GM18507 (cell line): Measurements from ENCODE around the gene OR2T5.
A peak's percentile ranks its signal among the peaks of the same experiment; 100 is the strongest.
"Not testable (repeated sequence)": the region's sequence is repeated elsewhere in the genome, so short reads cannot be mapped to it uniquely, and the experiment has no call there.

Source experiments
- DNase-seq: peaks from one replicate; pipeline ENCODE4 v3.0.0; 2011; ENCODE audit warnings: low read depth; ENCODE audit not compliant: insufficient read length; ENCODE audit errors: extremely low spot score
- FAIRE-seq: peaks from 2 replicates; lab custom pipeline; 2011; peaks lifted over from hg19 to GRCh38; lab: Jason Lieb, UNC

Gene OR2T5, protein sequence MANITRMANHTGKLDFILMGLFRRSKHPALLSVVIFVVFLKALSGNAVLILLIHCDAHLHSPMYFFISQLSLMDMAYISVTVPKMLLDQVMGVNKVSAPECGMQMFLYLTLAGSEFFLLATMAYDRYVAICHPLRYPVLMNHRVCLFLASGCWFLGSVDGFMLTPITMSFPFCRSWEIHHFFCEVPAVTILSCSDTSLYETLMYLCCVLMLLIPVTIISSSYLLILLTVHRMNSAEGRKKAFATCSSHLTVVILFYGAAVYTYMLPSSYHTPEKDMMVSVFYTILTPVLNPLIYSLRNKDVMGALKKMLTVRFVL

DNA sequence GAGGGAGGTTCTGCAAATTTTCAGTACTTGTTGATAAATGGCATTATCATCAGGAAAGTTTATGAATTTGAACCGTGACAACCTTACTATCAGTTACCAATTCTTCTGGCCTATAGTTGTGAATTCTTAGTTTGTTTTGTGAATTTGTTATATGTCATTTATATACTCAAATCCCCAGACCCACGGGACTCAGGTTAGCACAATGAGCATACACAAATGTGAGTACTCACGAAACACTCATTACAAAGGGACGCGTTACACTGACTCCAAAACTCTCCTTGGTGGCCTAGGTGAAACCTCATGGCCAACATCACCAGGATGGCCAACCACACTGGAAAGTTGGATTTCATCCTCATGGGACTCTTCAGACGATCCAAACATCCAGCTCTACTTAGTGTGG, at the start of gene OR2T5:
OR2T5 (plus strand) TSS at position 301 of the 400 bp plus-strand sequence; CDS start at position 301, 0 bp downstream.
- FAIRE-seq, DNase-seq: not testable (repeated sequence)

- not testable (repeated sequence) for DNase-seq
- peak; percentile 38 for FAIRE-seq
These were observed 49.7 kb upstream of the OR2T5 start for GRCh38 chr1:248438668-248439067.

- peak; percentile 57 for FAIRE-seq
- DNase-seq, result not testable (repeated sequence)
These were observed 49.1 kb upstream of the OR2T5 start for GRCh38 chr1:248439283-248439682.

DNA sequence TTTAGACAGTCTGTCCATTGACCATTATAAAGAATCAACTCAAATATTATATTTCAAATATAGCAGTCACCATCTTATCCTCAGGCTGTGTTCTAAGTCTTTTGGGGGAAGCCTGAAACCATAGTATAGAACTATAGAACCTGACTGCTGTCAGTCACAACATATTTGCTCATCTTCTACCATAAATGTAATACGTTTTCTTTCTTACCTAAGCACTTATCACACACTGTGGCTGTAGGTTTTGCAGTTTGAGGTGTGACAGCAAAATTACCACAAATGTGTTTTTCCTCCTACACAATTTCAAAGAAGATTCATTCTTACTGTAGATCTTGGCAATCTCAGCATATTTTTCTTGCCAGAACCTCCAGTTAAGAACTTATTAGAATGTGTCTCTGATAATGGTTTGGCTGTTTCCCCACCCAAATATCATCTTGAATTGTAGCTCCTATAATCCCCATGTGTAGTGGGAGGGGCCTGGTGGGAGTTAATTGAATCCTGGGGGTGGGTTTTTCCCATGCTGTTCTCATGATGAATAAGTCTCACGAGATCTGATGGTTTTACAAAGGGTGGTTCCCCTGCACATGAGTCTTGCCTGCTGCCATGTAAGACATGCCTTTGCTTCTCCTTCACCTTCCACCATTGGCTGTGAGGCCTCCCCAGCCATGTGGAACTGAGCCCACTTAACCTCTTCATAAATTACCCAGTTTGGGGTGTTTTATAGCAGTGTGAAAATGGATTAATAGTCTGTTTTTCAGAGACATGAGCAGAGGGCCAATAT, 45.7 kb upstream of the OR2T5 start:
- peak; percentile 65 for FAIRE-seq
- not testable (repeated sequence) for DNase-seq

GRCh38 chr1:248444603-248445002, 43.8 kb upstream of the OR2T5 start:
- not testable (repeated sequence) for FAIRE-seq

GRCh38 chr1:248445399-248445798, 43.0 kb upstream of the OR2T5 start, which contains the start of gene OR2T2:
TSS of gene OR2T2 (plus strand) at chr1:248445637. CDS start at chr1:248452798, 7,161 bp downstream.
- not testable (repeated sequence) for DNase-seq, FAIRE-seq

More at GRCh38 chr1:248444603-248445002, 43.8 kb upstream of the OR2T5 start:
- DNase-seq, result not testable (repeated sequence)

DNA sequence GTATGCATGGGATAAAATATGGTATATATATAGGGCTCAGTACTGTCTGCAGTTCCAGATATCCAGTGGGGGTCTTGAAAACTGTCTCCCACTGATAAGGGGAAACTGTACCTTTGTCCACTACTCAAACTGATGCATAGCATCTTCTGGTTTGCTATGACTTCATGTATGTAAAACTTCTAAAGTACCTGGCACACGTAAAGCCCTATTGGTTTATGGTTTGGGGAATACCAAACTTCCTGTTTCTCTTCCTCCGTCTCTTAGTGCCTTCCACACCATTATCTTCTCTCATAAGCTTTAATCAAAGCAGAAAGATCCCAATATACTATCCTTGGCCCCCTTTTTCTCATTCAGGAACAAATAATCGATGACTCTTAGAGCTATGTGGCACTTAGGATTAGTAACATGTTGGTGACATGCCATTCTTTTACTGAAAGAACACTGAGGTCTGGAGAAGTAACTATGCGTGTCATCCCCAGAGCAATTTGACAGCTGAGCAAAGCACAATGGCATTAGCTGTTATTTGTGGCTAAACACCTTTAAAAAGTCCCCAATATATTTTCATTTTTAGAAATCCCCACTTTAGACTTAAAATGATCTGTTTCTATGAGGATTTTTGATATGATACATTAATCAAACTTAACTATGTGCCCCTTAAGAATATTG, 39.8 kb upstream of the OR2T5 start:
- FAIRE-seq, result peak; percentile 98
- DNase-seq, result not testable (repeated sequence)

- not testable (repeated sequence) for FAIRE-seq, DNase-seq
These were observed 38.4 kb upstream of the OR2T5 start for GRCh38 chr1:248449821-248450465.

GRCh38 chr1:248450466-248451145, 37.8 kb upstream of the OR2T5 start:
- FAIRE-seq, result peak; percentile 97
- not testable (repeated sequence) for DNase-seq

DNA sequence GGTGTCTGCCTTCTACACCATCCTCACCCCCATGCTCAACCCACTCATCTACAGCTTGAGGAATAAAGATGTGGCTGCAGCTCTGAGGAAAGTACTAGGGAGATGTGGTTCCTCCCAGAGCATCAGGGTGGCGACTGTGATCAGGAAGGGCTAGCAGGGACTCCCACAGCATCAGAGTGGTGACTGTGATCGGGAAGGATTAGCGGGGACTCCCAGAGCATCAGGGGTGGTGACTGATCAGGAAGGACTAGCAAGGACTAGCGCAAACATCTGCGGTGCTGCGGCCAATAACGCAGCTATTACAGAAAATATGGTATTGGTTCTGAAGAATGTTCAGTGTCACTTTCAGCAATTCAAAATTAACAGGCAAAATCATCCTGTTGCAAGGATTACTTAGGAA, 34.8 kb upstream of the OR2T5 start:
- FAIRE-seq, result peak; percentile 45
- not testable (repeated sequence) for DNase-seq

GRCh38 chr1:248455045-248455444, 33.3 kb upstream of the OR2T5 start:
- FAIRE-seq, result peak; percentile 57

DNA sequence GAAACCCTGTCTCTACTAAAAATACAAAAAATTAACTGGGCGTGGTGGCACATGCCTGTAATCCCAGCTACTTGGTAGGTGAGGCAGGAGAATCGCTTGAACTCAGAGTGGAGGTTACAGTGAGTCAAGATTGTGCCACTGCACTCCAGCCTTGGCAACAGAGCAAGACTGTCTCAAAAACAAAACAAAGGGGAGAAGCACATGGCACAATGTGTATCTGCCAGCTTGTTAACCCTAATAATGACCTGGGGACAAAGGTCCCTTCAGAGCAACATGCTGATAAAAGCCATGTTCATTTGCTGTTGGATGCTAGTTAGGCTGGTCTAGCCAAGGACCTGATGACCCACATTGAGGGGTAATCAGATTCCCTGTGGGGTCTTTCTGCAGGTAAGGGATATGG, 31.8 kb upstream of the OR2T5 start:
- DNase-seq, result not testable (repeated sequence)
- FAIRE-seq, result peak; percentile 79

More at GRCh38 chr1:248455045-248455444, 33.3 kb upstream of the OR2T5 start:
- DNase-seq, result not testable (repeated sequence)

DNA sequence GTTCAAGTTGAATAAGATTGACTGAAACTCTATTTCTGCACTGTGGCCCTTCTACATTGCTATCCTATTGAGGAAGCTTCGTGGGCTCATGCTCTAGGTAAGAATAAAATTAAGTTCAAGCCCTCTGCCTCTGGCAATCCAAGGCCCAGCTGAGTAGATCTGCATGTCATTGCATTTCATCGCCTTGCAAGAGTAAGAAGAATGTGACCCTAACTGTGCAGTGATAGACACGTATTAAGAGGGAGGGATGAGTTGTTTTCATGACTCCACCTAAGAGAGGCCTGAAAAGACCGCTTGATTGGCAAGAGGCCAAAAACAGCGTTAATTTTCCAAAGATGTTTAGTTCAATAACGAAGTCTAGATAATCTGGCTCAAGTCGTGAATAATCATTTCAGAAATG, 29.3 kb upstream of the OR2T5 start:
- FAIRE-seq, DNase-seq: not testable (repeated sequence)

- no peak for DNase-seq
- no peak for FAIRE-seq
These were observed 17.2 kb upstream of the OR2T5 start for GRCh38 chr1:248471154-248471553.

DNA sequence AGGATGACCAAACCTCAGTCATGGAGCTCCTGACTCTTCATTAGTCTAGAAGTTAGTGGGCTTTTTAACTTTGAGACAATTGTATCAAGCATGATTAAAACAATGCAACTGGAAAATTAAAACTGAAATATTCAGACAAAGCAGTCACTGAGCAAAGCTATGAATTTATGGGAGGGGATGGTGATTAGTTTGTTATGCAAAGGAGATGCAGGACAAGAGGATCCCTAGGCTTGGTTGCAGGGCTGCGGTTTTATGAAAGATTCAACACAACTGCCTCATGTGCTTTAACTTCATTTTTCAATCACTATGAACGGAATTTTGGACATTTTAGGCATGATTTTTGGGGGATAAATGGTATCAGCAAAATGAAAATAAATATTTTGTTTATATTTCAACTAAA, 16.3 kb upstream of the OR2T5 start:
- not testable (repeated sequence) for DNase-seq, FAIRE-seq

DNA sequence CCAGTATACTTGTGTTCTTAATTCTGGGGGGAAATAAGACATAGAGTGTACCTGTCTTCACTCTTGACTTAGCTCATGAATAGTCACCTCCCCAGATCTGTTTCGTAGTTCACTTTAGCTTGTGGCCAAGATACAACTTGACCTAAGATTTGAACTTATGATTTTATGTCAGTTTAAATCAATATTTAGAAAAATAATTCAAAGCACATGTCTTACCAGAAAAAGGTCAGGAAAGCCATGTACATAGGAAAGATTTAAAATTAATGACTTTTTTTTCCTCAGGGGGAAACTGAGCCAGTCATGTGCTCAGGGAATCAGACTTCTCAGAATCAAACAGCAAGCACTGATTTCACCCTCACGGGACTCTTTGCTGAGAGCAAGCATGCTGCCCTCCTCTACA, 15.3 kb upstream of the OR2T5 start, which contains the start of gene OR2T3:
OR2T3 (plus strand) TSS at position 301 of the 400 bp plus-strand sequence; CDS start at position 301, 0 bp downstream.
- DNase-seq, result not testable (repeated sequence)
- peak; percentile 21 for FAIRE-seq

- FAIRE-seq, result peak; percentile 76
These were observed 12.7 kb upstream of the OR2T5 start for GRCh38 chr1:248475660-248476059.

More at GRCh38 chr1:248475660-248476059, 12.7 kb upstream of the OR2T5 start:
- DNase-seq, result not testable (repeated sequence)
